ENCODE measurements around the gene DAD1.
A peak's percentile ranks its signal among the peaks of the same experiment; 100 is the strongest.
"Not testable (repeated sequence)": the region's sequence is repeated elsewhere in the genome, so short reads cannot be mapped to it uniquely, and the experiment has no call there.

Gene DAD1

GRCh38 chr14:22543570-22544357 lies 45.3 kb downstream of the DAD1 start:
- peak; percentile 41 for ATAC-seq
- Mint-ChIP-seq H3K27ac (peak overlapping the region; percentile 99), H3K4me1 (peaks cover 98% of the 10 kb centered on the region), H3K4me3 (peak overlapping the region; percentile 78), H3K36me3 (peaks cover 100% of the 10 kb centered on the region)
- H3K9me3 Mint-ChIP-seq; DNase-seq (ENCODE audit: low spot score in 2 of 2): not testable (repeated sequence)

GRCh38 chr14:22542360-22542759 lies 46.7 kb downstream of the DAD1 start:
- peaks cover 100% of the 10 kb centered on the region for H3K36me3 Mint-ChIP-seq
- ATAC-seq (no peak), DNase-seq (ENCODE audit: low spot score in 2 of 2) (no peak)
- peak overlapping the region; percentile 78 for H3K4me3 Mint-ChIP-seq
- H3K9me3 Mint-ChIP-seq, result no peaks in the 10 kb centered on the region
- H3K4me1 Mint-ChIP-seq, result peaks cover 98% of the 10 kb centered on the region
- peak overlapping the region; percentile 99 for H3K27ac Mint-ChIP-seq

- DNase-seq (ENCODE audit: low spot score in 2 of 2) (no peak), ATAC-seq (no peak)
- Mint-ChIP-seq H3K4me3 (peak overlapping the region; percentile 78), H3K4me1 (peaks cover 98% of the 10 kb centered on the region), H3K36me3 (peaks cover 100% of the 10 kb centered on the region), H3K9me3 (no peaks in the 10 kb centered on the region), H3K27ac (peak overlapping the region; percentile 99)
These were observed 47.3 kb downstream of the DAD1 start for GRCh38 chr14:22541721-22542120.

- DNase-seq (ENCODE audit: low spot score in 2 of 2), result no peak
These were observed 48.1 kb downstream of the DAD1 start for GRCh38 chr14:22540811-22541360.

GRCh38 chr14:22540293-22540692 lies 48.7 kb downstream of the DAD1 start:
- Mint-ChIP-seq H3K4me3 (peak overlapping the region; percentile 78), H3K9me3 (no peaks in the 10 kb centered on the region), H3K4me1 (peaks cover 93% of the 10 kb centered on the region), H3K27ac (peak overlapping the region; percentile 99), H3K36me3 (peaks cover 100% of the 10 kb centered on the region)
- ATAC-seq (no peak), DNase-seq (ENCODE audit: low spot score in 2 of 2) (no peak)

More at GRCh38 chr14:22540811-22541360, 48.1 kb downstream of the DAD1 start:
- Mint-ChIP-seq H3K9me3 (no peaks in the 10 kb centered on the region), H3K27ac (peak overlapping the region; percentile 99), H3K4me3 (peak overlapping the region; percentile 78), H3K4me1 (peaks cover 96% of the 10 kb centered on the region), H3K36me3 (peaks cover 100% of the 10 kb centered on the region)
- ATAC-seq, result no peak

- ATAC-seq (peak; percentile 29), DNase-seq (ENCODE audit: low spot score in 2 of 2) (no peak)
- peaks cover 93% of the 10 kb centered on the region for H3K4me1 Mint-ChIP-seq
These were observed 49.2 kb downstream of the DAD1 start for GRCh38 chr14:22539831-22540230.

GRCh38 chr14:22538671-22539228 lies 50.3 kb downstream of the DAD1 start:
- no peak for ATAC-seq
- peaks cover 92% of the 10 kb centered on the region for H3K4me1 Mint-ChIP-seq
- peaks cover 100% of the 10 kb centered on the region for H3K36me3 Mint-ChIP-seq
- no peaks in the 10 kb centered on the region for H3K9me3 Mint-ChIP-seq
- no peak for DNase-seq (ENCODE audit: low spot score in 2 of 2)
- peak overlapping the region; percentile 99 for H3K27ac Mint-ChIP-seq
- peak overlapping the region; percentile 78 for H3K4me3 Mint-ChIP-seq

More at GRCh38 chr14:22539831-22540230, 49.2 kb downstream of the DAD1 start:
- Mint-ChIP-seq H3K4me3 (peak overlapping the region; percentile 78), H3K36me3 (peaks cover 100% of the 10 kb centered on the region), H3K9me3 (no peaks in the 10 kb centered on the region), H3K27ac (peak overlapping the region; percentile 99)

- Mint-ChIP-seq H3K4me1 (peaks cover 94% of the 10 kb centered on the region), H3K9me3 (no peaks in the 10 kb centered on the region), H3K27ac (peak overlapping the region; percentile 99), H3K4me3 (peak overlapping the region; percentile 78), H3K36me3 (peaks cover 100% of the 10 kb centered on the region)
- ATAC-seq, result no peak
- DNase-seq (ENCODE audit: low spot score in 2 of 2), result no peak
These were observed 51.4 kb downstream of the DAD1 start for GRCh38 chr14:22537436-22538310.

- Mint-ChIP-seq H3K36me3 (peaks cover 100% of the 10 kb centered on the region), H3K27ac (peak overlapping the region; percentile 99), H3K4me1 (peaks cover 94% of the 10 kb centered on the region), H3K4me3 (peak overlapping the region; percentile 78), H3K9me3 (no peaks in the 10 kb centered on the region)
- ATAC-seq, result peak; percentile 98
- DNase-seq (ENCODE audit: low spot score in 2 of 2), result peak; percentile 59 to 86
These were observed 52.1 kb downstream of the DAD1 start for GRCh38 chr14:22536853-22537338.

GRCh38 chr14:22535916-22536315 lies 53.1 kb downstream of the DAD1 start:
- Mint-ChIP-seq H3K27ac (peak overlapping the region; percentile 99), H3K9me3 (no peaks in the 10 kb centered on the region), H3K4me3 (peak overlapping the region; percentile 78)

GRCh38 chr14:22535126-22535525 lies 53.9 kb downstream of the DAD1 start:
- no peak for DNase-seq (ENCODE audit: low spot score in 2 of 2)
- no peaks in the 10 kb centered on the region for H3K9me3 Mint-ChIP-seq
- H3K4me3 Mint-ChIP-seq, result peak overlapping the region; percentile 78
- peak overlapping the region; percentile 99 for H3K27ac Mint-ChIP-seq
- peaks cover 91% of the 10 kb centered on the region for H3K4me1 Mint-ChIP-seq
- H3K36me3 Mint-ChIP-seq, result peaks cover 100% of the 10 kb centered on the region
- ATAC-seq, result no peak

More at GRCh38 chr14:22535916-22536315, 53.1 kb downstream of the DAD1 start:
- DNase-seq (ENCODE audit: low spot score in 2 of 2) (no peak), ATAC-seq (no peak)
- Mint-ChIP-seq H3K36me3 (peaks cover 100% of the 10 kb centered on the region), H3K4me1 (peaks cover 94% of the 10 kb centered on the region)

- DNase-seq (ENCODE audit: low spot score in 2 of 2) (no peak), ATAC-seq (no peak)
- Mint-ChIP-seq H3K4me3 (peak overlapping the region; percentile 78), H3K27ac (peak overlapping the region; percentile 99), H3K4me1 (peaks cover 90% of the 10 kb centered on the region), H3K36me3 (peaks cover 100% of the 10 kb centered on the region), H3K9me3 (no peaks in the 10 kb centered on the region)
These were observed 54.5 kb downstream of the DAD1 start for GRCh38 chr14:22534547-22534946.

GRCh38 chr14:22533739-22534359 lies 55.2 kb downstream of the DAD1 start:
- Mint-ChIP-seq H3K4me3 (peak overlapping the region; percentile 78), H3K9me3 (no peaks in the 10 kb centered on the region), H3K36me3 (peaks cover 100% of the 10 kb centered on the region), H3K4me1 (peaks cover 90% of the 10 kb centered on the region), H3K27ac (peak overlapping the region; percentile 99)
- DNase-seq (ENCODE audit: low spot score in 2 of 2) (no peak), ATAC-seq (no peak)

- Mint-ChIP-seq H3K27ac (peak overlapping the region; percentile 99), H3K36me3 (peaks cover 100% of the 10 kb centered on the region), H3K9me3 (no peaks in the 10 kb centered on the region), H3K4me1 (peaks cover 90% of the 10 kb centered on the region), H3K4me3 (peak overlapping the region; percentile 78)
- DNase-seq (ENCODE audit: low spot score in 2 of 2) (no peak), ATAC-seq (no peak)
These were observed 55.8 kb downstream of the DAD1 start for GRCh38 chr14:22533057-22533704.

All from stimulated activated effector memory CD8-positive, alpha-beta T cell treated with anti-CD3 and anti-CD28 coated beads, Interleukin-12 subunit alpha, Interleukin-12 subunit beta, amount 100 ng/mL, for 72 hours (primary cell).